Hematopoietic multipotent progenitor cell treated with erythropoietin and hydrocortisone succinate and interleukin-3 and kit ligand, for 4 days (in vitro differentiated cells): ENCODE measurements around the gene PRR23C.
"Not testable (repeated sequence)": the region's sequence is repeated elsewhere in the genome, so short reads cannot be mapped to it uniquely, and the experiment has no call there.

Source experiments
- DNase-seq: peaks from one replicate; pipeline ENCODE4 v3.0.0-alpha.2; 2015

PRR23C gene

GRCh38 chr3:139044366-139045210 is at the start of gene PRR23C:
Gene PRR23C (minus strand): TSS chr3:139044892. CDS start chr3:139044620, 272 bp downstream.
- DNase-seq = peak; percentile 13

GRCh38 chr3:139093840-139094239 is 49.1 kb upstream of the PRR23C start:
- DNase-seq = no peak

- DNase-seq = no peak
Measured at GRCh38 chr3:139088462-139089324, 44.0 kb upstream of the PRR23C start.

GRCh38 chr3:139087621-139088020 is 42.9 kb upstream of the PRR23C start:
- DNase-seq = no peak

GRCh38 chr3:139084176-139084575 is 39.5 kb upstream of the PRR23C start:
- no peak for DNase-seq

GRCh38 chr3:139074565-139075115 is 29.9 kb upstream of the PRR23C start:
- peak; percentile 11 for DNase-seq

- DNase-seq = no peak
Measured at GRCh38 chr3:139062918-139063317, 18.2 kb upstream of the PRR23C start.

GRCh38 chr3:139052802-139053600 is 8.3 kb upstream of the PRR23C start:
- no peak for DNase-seq

- no peak for DNase-seq
Measured at GRCh38 chr3:139043554-139044365, 932 bp downstream of the PRR23C start.

GRCh38 chr3:139037478-139037877 is 7.2 kb downstream of the PRR23C start:
- no peak for DNase-seq

GRCh38 chr3:139032326-139033002 is 12.2 kb downstream of the PRR23C start:
- no peak for DNase-seq

GRCh38 chr3:139030576-139030975 is 14.1 kb downstream of the PRR23C start:
- DNase-seq = not testable (repeated sequence)

- no peak for DNase-seq
Measured at GRCh38 chr3:139024968-139025367, 19.7 kb downstream of the PRR23C start.

- DNase-seq = peak; percentile 23
Measured at GRCh38 chr3:139020868-139021234, 23.8 kb downstream of the PRR23C start, which contains the start of gene PRR23B. Gene PRR23B (minus strand): TSS chr3:139020926. CDS start chr3:139020661, 265 bp downstream.

- no peak for DNase-seq
Measured at GRCh38 chr3:139020036-139020867, 24.4 kb downstream of the PRR23C start.

GRCh38 chr3:139016430-139017048 is 28.2 kb downstream of the PRR23C start:
- no peak for DNase-seq

- DNase-seq = no peak
Measured at GRCh38 chr3:139006051-139006716, 38.5 kb downstream of the PRR23C start, which contains the start of gene PRR23A. Gene PRR23A (minus strand): TSS chr3:139006268. CDS start chr3:139006268, 0 bp downstream.

- DNase-seq = no peak
Measured at GRCh38 chr3:139005356-139005993, 39.2 kb downstream of the PRR23C start.
